Muscle of leg (tissue), 11 donors: ENCODE measurements around the gene DLG1. TPM values are rescaled to one million over a fixed set of nuclear protein-coding genes. Genes with fewer than 3 reads are reported as not detected.

Source experiments
- DNase-seq: peaks from one replicate; pipeline ENCODE4 v3.0.0; 2013
- H3K27ac ChIP-seq: one replicate; pipeline ENCODE4 v1.5.1; 2013; ENCODE audit warnings: mild to moderate bottlenecking, low read length, control low read depth
- H3K27me3 ChIP-seq: one replicate; pipeline ENCODE4 v1.6.1; 2013; ENCODE audit warnings: low read length; ENCODE audit not compliant: control insufficient read depth, insufficient read depth
- H3K36me3 ChIP-seq: one replicate; pipeline ENCODE4 v1.6.1; 2013; ENCODE audit warnings: low read length; ENCODE audit not compliant: control insufficient read depth, insufficient read depth
- H3K4me1 ChIP-seq: one replicate; pipeline ENCODE4 v1.6.1; 2013; ENCODE audit warnings: low read length; ENCODE audit not compliant: control insufficient read depth, insufficient read depth
- H3K4me3 ChIP-seq: one replicate; pipeline ENCODE4 v1.5.1; 2013; ENCODE audit warnings: low read length, control low read depth
- H3K9me3 ChIP-seq: replicated peaks from 2 replicates; pipeline ENCODE4 v1.6.1; 2013; ENCODE audit warnings: low read depth, low read length; ENCODE audit not compliant: control insufficient read depth
- WGBS: methylation state at CpG from one replicate; pipeline ENCODE4 v1.1.5; 2013; ENCODE audit warnings: missing lambda C conversion rate; ENCODE audit not compliant: insufficient coverage; 5-methylcytosine and 5-hydroxymethylcytosine counted together
- polyA plus RNA-seq, 8 donors: library from polyadenylated mRNA; unstranded; fragments of 120-200 nt; gene quantifications; one replicate each; pipeline versions ENCODE4 v1.2.1 to v1.2.3, GENCODE V29; 2013; ENCODE audit warnings: inconsistent platforms in 1 of 8, low replicate concordance in 1 of 8; ENCODE audit not compliant: insufficient read length in 8 of 8, insufficient read depth in 1 of 8
- total RNA-seq: library from RNA; stranded (reverse); fragments of 120-200 nt; gene quantifications from one replicate; pipeline ENCODE4 v1.2.4, GENCODE V29; 2013

Gene DLG1
- total and polyA plus RNA-seq, 9 donors = 27.7 to 47.3 (median 39.0) TPM

DNA sequence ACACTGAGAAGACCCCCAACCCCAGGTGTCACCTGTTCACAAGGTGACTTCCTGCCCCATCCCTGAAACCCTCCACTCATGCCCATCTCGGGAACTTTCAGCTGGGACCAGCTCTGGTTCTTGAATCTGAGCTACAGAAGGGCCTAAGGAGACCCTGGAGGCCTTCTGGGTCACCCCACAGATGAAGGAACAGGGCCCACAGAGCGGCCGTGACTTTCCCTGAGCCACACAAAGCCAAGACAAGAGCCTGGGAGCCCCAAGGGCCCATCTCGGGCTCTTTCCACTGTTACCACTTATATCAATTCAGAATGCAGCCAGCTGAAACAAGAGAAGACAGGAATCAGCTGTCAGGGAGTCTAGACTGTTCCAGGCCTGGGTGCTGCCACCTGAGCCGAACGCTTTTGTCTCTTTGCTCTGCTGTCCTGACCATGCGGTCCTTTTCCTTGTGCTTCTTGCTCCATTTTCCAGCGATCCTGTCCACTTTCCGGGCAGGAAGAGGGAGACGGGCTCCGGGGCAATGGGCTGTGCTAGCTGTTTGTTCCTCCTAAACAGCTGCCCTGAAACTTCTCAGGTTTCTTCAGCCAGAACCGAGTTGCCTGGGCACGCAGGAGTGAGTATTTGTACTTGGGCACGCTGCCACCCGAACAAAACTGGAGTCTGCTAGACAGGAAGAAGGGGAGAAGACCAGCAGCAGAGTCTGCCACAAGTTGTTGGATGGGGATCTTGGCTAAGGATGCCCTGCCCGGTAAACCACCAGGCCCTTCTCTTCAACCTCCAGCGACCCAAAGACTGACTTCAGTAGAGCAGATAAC is 301.8 kb downstream of the DLG1 start:
- WGBS = 79% methylated on average over 11 of the region's 17 CpGs
- no peaks in the 10 kb centered on the region for H3K36me3 ChIP-seq
- peaks cover 2% of the 10 kb centered on the region for H3K9me3 ChIP-seq
- H3K4me1 ChIP-seq = peaks cover 30% of the 10 kb centered on the region
- H3K27ac ChIP-seq = peak overlapping the region; percentile 58
- H3K27me3 ChIP-seq = no peaks in the 10 kb centered on the region
- no peak overlapping the region for H3K4me3 ChIP-seq
- DNase-seq = peak; percentile 45

DNA sequence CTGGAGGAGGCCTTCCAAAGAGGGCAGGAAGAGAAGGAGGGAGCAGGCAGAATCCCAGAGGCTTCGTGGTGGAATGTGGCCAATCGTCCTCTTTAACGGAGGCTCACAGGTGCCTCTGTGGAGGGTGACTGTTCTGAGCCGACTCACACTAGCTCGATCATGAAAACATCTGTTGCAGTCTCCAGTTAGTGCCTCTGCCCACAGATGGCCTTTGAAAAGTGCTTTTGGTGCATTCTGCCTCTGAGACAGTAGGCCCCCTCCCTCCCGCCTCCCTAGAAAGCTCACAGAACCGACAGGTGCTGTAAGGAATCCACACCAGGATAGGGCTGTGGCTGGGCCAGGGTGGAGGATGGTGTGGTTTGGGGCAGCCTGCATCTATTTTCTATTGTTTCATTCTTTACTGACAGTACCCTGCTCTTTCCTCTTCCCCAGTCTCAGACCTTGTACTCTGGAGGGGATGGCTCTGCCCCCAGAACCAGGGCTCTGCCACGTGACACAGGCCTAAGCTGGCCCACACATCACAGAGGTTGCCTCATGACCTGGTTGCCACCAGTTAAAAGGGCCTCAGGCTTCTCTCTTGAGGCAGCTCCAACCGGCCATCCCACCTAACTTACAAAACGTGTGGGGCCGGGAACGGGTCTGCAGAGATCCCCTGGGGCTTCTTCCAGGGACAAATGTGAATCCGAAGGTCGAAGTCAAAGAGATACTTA is 302.6 kb downstream of the DLG1 start:
- Histone ChIP-seq H3K4me3 (no peak overlapping the region), H3K9me3 (peaks cover 2% of the 10 kb centered on the region), H3K27ac (no peak overlapping the region), H3K27me3 (no peaks in the 10 kb centered on the region), H3K4me1 (peaks cover 30% of the 10 kb centered on the region), H3K36me3 (no peaks in the 10 kb centered on the region)
- WGBS = 54% methylated on average over 7 of the region's 14 CpGs
- DNase-seq = no peak

DNA sequence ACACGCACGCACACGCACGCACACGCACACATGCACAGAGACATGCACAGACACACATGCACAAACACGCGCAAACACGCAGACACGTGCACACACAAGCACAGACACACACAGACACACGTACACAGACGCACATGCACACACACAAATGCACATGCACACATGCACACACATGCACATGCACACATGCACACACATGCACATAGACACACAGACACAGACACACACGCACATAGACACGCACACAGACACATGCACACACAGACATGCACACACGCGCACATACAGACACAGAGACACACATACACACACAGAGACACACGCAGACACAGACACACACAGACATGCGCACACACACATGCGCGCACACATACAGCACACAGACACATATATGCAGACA is 303.4 kb downstream of the DLG1 start:
- 97% methylated on average over 15 of the region's 19 CpGs for WGBS
- Histone ChIP-seq H3K27me3 (no peaks in the 10 kb centered on the region), H3K4me1 (peaks cover 30% of the 10 kb centered on the region), H3K9me3 (peaks cover 2% of the 10 kb centered on the region), H3K4me3 (no peak overlapping the region), H3K36me3 (no peaks in the 10 kb centered on the region), H3K27ac (no peak overlapping the region)
- DNase-seq = no peak

DNA sequence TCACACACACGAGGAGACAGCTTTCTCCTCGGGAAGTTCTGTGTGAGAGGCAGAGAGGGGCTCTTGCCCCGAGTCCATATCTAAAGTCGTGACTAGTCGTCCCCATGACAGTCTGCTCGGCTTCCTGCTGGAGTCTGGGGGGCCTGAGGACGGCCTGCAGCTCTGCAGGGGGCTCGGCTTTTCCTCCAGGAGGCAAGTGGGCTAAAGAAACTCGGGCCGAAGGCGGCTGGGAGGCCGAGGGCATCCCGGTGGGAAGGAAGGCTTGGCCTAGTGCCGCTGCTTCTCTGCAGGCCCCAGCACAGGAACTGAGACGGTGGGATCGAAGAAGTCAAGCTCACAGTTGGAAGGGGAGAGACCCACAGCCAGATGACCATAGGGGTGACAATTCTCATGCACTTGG is 304.4 kb downstream of the DLG1 start:
- no peaks in the 10 kb centered on the region for H3K27me3 ChIP-seq
- no peaks in the 10 kb centered on the region for H3K36me3 ChIP-seq
- H3K27ac ChIP-seq = no peak overlapping the region
- H3K4me1 ChIP-seq = peaks cover 30% of the 10 kb centered on the region
- WGBS = 42% methylated on average over 16 of the region's 16 CpGs
- H3K9me3 ChIP-seq = peaks cover 2% of the 10 kb centered on the region
- no peak for DNase-seq
- no peak overlapping the region for H3K4me3 ChIP-seq
